ENCODE data around the gene SIDT1. TPM values are rescaled to one million over a fixed set of nuclear protein-coding genes. Genes with fewer than 3 reads are reported as not detected.

Gene SIDT1
- total RNA-seq (2014; rRNA removed; shearing (Covaris generic)) = 0.02 TPM in 1 of 2 replicates, not detected in the other

- DNase-seq (ENCODE audit: low spot score) = peak; percentile 18
Measured at GRCh38 chr3:113531826-113532697, at the start of gene SIDT1. SIDT1 (plus strand) TSS chr3:113532555; CDS start chr3:113533022, 467 bp downstream.

DNA sequence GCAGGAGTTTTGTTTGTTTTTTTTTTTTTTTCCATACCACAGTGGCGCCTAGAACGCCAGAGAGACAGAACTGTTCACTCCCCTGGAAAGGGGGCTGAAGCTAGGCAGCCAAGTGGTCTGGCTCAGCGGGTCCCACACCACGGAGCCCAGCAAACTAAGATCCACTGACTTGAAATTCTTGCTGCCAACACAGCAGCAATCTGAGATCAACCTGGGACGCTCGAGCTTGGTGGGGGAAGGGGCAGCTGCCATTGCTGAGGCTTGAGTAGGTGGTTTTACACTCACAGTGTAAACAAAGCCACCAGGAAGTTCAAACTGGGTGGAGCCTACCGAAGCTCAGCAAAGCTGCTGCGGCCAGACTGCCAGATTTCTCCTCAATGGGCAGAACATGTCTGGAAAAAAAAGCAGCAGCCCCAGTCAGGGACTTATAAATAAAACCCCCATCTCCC lies 47.2 kb upstream of the SIDT1 start:
- no peak for DNase-seq (ENCODE audit: low spot score)

- peak; percentile 32 for DNase-seq (ENCODE audit: low spot score)
Measured at GRCh38 chr3:113495035-113495434, 37.3 kb upstream of the SIDT1 start.

DNA sequence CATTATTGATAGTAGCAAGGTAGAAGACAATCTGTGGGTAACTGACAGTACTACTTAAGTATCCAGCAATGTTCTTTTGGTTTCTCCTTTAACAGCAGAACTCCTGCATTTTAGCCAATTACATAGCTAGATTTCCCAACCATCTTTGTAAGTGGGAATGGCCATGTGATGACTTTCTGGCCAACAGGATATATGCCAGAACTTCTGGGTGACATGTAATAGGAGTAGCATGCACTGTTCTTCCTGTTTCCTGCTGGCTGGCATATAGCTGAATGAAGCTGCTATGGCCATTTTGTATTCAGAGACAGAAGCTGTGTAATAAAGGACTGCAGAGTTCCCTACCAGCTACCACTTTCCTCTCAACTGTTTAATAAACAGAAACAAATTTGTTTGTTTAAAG lies 35.4 kb upstream of the SIDT1 start:
- DNase-seq (ENCODE audit: low spot score) = no peak

DNA sequence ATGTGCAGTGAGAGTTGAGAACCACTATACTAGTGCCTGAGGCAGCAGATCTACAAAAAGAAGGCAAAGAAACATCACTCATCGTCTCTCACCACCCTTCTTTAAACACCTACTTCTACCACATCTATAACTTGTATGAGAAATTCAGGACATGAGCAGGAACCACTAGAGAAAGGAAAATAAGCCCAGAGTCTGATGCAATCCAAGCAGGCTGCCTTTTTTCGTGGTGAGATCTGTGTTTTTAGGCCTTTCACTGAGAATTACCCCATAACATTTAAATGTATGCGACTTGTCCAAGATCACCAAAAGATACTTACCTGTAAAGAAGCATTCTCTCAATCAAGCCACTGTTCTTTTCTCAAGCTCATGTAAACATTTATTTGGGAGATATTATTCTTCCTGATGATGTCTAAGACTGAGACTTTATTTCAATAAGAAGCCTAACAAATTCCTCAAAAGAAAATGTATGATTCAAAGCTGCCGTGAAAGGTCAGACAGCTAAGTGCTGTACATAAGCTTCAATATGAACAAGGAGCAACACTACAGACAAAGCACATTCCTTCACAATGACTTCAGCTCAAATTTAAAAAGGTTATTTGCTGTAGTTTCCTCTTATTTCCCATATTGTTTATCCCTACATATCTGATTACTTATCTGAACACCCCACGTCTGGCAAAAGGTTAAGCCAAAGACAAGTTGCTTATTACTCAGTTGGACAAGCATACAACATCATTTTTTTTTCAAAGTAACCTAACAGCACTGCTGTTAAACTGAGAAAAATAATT lies 33.9 kb upstream of the SIDT1 start:
- DNase-seq (ENCODE audit: low spot score) = no peak

DNA sequence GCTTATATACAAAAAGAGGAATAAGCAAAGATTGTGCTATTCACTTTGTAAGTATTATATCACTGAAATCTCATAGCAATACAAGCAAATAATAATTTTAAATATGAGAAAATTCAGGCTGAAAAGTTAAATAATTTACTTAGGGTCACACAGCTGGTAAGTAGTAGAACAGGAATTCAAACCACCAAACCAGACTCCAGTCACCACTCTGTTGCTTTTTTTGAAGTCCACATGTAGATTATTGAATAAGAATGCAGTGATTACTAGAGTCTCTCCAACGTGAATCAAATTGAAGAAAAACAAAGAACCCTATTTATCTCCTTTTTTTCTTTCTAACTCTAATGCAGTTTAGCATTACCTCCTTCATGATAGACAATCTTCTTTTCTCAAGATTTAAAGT lies 33.3 kb upstream of the SIDT1 start:
- DNase-seq (ENCODE audit: low spot score) = no peak

DNA sequence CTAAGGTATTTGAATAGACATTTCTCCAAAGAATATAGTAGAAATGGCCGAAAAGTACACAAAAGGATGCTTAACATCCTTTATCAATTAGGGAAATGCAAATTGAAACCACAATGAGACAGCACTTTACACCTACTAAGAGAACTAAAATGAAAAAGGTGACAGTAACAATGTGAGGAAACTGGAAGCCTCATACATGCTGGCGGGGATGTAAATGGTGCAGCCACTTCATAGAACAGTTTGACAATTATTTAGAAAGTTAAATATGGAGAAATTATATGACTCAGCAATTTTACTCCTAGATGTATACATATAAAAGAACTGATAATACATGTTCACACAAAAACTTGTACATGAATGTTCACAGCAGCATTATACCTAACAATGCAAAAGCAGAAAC lies 30.8 kb upstream of the SIDT1 start:
- no peak for DNase-seq (ENCODE audit: low spot score)

DNA sequence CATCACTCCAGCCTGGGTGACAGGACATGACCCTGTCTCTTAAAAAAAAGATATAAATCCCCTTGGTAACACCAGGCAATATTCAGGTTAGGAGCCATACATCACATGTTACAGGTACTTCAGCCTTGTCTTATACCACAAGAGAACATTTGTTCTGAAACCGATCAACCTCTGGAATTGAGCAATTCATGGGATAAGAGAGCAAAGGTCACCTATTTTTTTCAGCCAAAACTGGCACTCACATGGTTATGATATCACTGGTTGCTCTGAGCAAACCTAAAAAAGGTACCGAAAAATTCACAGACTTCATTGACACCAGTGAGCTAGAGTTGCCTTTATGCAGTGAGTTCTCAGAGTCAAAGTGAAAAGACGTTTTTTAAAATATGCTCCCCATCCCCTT lies 26.5 kb upstream of the SIDT1 start:
- no peak for DNase-seq (ENCODE audit: low spot score)

- no peak for DNase-seq (ENCODE audit: low spot score)
Measured at GRCh38 chr3:113507501-113508067, 24.8 kb upstream of the SIDT1 start.

DNA sequence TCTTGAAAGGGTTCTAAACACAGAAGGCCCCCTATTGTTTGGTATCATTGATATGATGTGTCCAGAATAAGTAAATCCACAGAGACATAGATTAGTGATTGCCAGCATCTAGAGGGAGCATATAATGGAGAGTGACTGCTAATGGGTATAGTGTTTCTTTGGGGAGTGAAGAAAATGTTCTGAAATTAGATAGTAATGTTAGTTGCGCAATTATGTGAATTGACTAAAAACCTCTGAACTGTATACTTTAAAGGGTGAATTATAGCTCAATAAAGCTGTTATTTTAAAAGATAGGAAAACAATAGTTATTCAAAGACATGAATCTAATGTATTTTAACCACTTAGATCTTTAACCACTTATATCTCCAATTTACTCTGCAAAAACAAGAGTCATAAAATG lies 23.4 kb upstream of the SIDT1 start:
- DNase-seq (ENCODE audit: low spot score) = no peak

GRCh38 chr3:113514265-113514769 lies 18.0 kb upstream of the SIDT1 start:
- DNase-seq (ENCODE audit: low spot score) = peak; percentile 10

- no peak for DNase-seq (ENCODE audit: low spot score)
Measured at GRCh38 chr3:113516115-113516505, 16.2 kb upstream of the SIDT1 start.

- no peak for DNase-seq (ENCODE audit: low spot score)
Measured at GRCh38 chr3:113521981-113522380, 10.4 kb upstream of the SIDT1 start.

GRCh38 chr3:113523241-113523640 lies 9.1 kb upstream of the SIDT1 start:
- no peak for DNase-seq (ENCODE audit: low spot score)

DNA sequence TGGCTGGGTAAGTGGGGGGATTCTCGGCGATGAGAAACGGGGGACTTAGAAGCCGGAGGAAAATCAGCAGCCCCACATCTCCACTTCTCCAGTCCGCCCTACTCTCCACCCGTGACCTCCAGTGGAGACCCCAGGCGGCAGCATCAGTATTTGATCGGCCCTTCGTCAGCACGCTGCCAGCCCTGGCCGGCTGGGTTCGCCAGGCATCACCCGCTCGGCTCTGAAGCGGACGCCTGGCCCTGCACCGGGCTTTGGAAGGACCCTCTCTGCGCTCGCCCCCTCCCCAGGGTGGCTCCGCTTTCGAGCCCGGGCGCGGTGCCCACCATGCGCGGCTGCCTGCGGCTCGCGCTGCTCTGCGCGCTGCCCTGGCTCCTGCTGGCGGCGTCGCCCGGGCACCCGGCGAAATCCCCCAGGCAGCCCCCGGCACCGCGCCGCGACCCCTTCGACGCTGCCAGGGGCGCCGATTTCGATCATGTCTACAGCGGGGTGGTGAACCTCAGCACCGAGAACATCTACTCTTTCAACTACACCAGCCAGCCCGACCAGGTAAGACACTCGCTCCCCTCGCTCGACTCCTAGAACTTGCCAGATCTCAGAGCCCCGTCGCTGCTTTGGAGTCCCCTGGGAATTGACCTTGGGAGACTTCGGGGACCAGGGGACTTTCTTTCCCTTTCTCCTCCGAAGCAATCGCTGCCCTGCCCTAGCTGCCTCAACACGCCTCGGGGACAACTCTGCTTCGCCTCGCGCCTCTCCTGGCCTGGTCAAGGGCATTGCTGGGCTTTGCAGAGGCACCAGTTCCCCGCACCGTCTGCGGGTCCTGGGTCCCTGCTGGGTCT lies 561 bp downstream of the SIDT1 start:
- DNase-seq (ENCODE audit: low spot score) = no peak

GRCh38 chr3:113533534-113533892 lies 1.2 kb downstream of the SIDT1 start:
- DNase-seq (ENCODE audit: low spot score) = no peak

DNA sequence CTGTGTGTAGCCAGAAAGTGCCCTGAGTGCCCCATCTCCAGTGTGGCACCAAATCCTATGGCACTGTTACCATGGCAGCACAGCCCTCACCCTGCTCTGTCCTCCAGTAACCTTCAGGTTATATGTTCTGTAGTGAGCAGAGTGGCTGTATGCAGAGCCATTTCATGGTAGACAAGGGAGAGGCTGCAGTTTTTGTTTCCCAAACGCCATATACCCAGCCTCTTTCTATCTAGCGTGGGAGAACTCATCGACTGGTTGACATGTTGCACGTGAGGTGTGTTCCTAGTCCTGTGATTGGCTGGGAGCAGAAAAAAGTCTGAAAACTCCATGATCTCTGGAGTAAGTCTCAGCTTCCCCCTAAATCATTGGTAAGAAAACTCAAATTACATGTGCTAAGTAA lies 2.0 kb downstream of the SIDT1 start:
- DNase-seq (ENCODE audit: low spot score) = no peak

GRCh38 chr3:113535898-113536297 lies 3.5 kb downstream of the SIDT1 start:
- DNase-seq (ENCODE audit: low spot score) = no peak

- no peak for DNase-seq (ENCODE audit: low spot score)
Measured at GRCh38 chr3:113536627-113537101, 4.3 kb downstream of the SIDT1 start.

- DNase-seq (ENCODE audit: low spot score) = no peak
Measured at GRCh38 chr3:113537155-113537554, 4.8 kb downstream of the SIDT1 start.

DNA sequence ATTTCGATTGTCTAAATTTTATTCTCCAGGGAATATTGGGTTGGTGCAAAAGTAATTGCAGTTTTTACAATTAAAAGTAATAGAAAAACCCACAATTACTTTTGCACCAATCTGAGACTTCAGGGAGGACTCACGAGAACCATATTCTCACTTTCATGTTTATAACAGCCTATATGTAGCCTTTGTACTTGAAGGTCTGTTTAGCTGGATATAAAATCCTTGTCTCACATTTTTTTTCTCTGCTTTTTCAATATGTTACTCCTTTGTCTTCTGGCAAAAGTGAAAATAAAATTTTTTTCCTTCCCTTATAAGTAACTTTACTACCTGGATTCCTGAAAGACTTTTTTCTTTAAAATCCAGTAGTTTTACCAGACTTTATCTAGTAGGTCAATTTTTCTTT lies 9.2 kb downstream of the SIDT1 start:
- no peak for DNase-seq (ENCODE audit: low spot score)
